Measurements from ENCODE around the gene LSM14A.
"Not testable (repeated sequence)": the region's sequence is repeated elsewhere in the genome, so short reads cannot be mapped to it uniquely, and the experiment has no call there.

Gene LSM14A

DNA sequence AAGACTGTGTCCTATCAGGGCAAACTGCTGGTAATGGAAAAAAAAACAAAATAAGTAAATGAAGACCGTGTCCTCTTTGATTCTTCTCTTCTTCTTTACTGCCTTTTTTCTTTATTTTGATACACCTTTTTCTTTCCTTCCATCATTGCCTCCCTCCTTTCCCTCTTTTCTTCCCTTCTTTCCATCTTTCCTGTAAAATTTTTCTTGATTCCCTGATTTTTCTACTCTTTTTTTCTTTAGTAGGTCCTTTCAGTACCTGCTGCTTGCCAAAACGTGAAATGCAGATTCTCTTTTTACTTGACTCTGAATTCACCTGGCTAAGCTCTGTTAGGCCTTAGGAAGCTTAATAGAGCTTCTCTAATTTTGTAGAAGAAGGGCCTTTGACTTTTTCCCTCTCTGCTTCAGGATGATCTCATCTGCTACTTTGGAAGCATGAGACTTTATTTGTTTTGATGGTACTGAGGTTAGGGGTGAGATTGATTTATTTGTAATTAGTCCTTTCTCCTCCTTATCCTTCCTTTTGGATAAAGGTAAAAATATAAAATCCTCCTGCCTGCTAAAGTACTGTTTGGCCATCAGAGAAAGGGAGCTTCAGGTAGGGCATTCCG lies 19.2 kb downstream of the LSM14A start:
- H3K4me3 ChIP-seq (ENCODE audit: low read depth, low read length): 0 out of 2 replicates have a peak overlapping the region, but pooled peaks have one; percentile 8
- TF ChIP-seq, protein P1, sequence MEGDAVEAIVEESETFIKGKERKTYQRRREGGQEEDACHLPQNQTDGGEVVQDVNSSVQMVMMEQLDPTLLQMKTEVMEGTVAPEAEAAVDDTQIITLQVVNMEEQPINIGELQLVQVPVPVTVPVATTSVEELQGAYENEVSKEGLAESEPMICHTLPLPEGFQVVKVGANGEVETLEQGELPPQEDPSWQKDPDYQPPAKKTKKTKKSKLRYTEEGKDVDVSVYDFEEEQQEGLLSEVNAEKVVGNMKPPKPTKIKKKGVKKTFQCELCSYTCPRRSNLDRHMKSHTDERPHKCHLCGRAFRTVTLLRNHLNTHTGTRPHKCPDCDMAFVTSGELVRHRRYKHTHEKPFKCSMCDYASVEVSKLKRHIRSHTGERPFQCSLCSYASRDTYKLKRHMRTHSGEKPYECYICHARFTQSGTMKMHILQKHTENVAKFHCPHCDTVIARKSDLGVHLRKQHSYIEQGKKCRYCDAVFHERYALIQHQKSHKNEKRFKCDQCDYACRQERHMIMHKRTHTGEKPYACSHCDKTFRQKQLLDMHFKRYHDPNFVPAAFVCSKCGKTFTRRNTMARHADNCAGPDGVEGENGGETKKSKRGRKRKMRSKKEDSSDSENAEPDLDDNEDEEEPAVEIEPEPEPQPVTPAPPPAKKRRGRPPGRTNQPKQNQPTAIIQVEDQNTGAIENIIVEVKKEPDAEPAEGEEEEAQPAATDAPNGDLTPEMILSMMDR (IDR thresholded peaks at IDR 0.05; ENCODE audit: insufficient read depth, low read depth, low read length, missing control alignments): no peak
- DNase-seq (ENCODE audit: low read depth): no peak

DNA sequence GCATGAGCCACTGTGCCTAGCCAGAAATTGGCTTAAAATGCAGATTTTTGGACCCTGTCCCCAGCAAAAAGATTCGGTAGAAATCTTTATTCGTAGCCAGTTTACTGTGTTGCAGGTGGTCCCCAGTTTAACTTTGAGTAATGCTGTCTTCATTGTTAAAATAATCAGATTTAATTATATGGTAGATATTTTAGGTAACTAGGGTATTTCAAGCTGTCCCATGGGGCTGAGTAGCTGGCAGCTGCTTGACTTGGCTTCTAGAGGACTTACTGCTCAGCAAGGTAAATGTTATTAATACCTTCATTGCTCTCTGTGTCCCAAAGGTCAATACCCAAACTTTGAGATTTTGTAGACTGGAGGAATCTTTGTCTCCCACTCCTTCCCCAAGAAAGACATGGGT lies 21.1 kb downstream of the LSM14A start:
- no peak overlapping the region for H3K4me3 ChIP-seq (ENCODE audit: low read depth, low read length)
- no peak for DNase-seq (ENCODE audit: low read depth)
- TF ChIP-seq, protein P1 (IDR thresholded peaks at IDR 0.05; ENCODE audit: insufficient read depth, low read depth, low read length, missing control alignments): no peak

DNA sequence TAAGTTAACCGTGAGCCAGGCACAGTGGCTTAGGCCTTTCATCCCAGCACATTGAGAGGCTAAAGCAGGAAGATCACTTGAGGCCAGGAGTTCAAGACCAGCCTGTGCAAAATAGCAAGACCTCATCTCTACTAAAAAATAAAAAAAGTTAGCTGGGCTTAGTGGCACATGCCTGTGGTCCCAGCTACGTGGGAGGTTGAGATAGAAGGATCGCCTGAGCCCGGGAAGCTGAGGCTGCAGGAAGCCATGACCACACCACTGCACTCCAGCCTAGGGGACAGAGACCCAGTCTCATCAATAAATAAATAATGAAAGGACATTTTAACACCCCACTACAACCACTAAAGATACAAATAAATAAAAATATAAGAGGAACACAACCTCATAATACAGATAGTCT lies 21.6 kb downstream of the LSM14A start:
- H3K4me3 ChIP-seq (ENCODE audit: low read depth, low read length): no peak overlapping the region

DNA sequence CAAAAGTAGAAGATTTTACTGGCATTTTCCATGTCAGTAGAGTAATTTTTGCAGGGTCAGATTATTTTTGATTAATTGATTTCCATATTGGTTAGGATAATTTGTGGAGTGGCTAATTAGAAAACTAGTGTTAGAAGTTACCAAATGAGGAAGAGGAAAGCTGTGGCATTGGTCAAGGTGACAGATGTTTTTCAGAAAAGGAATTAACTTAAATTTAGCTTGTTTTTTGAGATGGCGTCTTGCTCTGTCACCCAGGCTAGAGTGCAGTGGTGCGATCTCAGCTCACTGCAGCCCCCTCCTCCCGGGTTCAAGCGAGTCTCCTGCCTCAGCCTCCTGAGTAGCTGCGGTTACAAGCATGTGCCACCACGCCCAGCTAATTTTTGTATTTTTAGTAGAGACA lies 28.8 kb downstream of the LSM14A start:
- TF ChIP-seq, protein P1 (IDR thresholded peaks at IDR 0.05; ENCODE audit: insufficient read depth, low read depth, low read length, missing control alignments): no peak
- H3K4me3 ChIP-seq (ENCODE audit: low read depth, low read length): no peak overlapping the region
- peak; percentile 11 for DNase-seq (ENCODE audit: low read depth)

More for the DNA sequence above, 21.6 kb downstream of the LSM14A start:
- no peak for DNase-seq (ENCODE audit: low read depth)
- TF ChIP-seq, protein P1 (IDR thresholded peaks at IDR 0.05; ENCODE audit: insufficient read depth, low read depth, low read length, missing control alignments): no peak

DNA sequence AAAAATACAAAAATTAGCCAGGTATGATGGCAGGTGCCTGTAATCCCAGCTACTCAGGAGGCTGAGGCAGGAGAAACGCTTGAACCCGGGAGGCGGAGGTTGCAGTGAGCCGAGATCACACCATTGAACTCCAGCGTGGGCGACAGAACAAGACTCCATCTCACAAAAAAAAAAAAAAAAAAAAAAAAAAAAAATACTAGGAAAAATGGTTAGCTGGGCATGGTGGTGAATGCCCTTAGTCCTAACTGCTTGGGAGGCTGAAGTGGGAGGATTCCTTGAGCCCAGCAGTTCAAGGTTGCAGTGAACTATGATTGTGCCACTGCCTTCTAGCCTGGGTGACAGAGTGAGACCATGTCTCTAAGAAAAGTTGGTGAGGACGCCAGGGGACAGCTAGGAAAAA lies 33.0 kb downstream of the LSM14A start:
- not testable (repeated sequence) for H3K4me3 ChIP-seq (ENCODE audit: low read depth, low read length); DNase-seq (ENCODE audit: low read depth)

DNA sequence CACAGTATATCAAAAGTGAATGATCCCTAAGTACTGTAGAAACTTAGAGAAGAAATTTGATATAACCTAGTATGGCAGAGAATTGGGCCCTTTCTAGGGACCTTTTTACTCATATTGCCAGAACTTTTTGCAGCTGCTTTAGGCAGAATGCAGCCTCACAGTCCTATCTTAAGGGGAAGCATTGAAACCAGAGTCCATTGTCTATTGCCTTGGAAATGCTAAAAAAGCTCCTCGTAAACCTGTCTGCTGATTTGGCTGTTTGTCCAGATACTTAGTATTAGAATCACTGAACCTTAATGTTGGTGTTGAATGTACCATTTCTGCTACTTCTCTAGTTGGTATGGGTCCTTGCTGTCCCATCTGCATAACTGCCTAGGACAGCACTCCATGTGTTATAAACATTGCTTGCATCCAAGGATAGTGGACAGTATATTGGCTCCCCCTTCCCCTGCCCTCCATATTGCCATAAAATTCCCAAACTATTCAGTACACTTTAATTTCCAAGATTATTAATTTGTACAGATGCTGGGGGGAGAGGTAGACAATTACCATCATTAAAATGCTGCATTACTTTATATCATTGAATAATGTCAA lies 36.1 kb downstream of the LSM14A start:
- no peak for DNase-seq (ENCODE audit: low read depth)
- TF ChIP-seq, protein P1 (IDR thresholded peaks at IDR 0.05; ENCODE audit: insufficient read depth, low read depth, low read length, missing control alignments): no peak
- no peak overlapping the region for H3K4me3 ChIP-seq (ENCODE audit: low read depth, low read length)

DNA sequence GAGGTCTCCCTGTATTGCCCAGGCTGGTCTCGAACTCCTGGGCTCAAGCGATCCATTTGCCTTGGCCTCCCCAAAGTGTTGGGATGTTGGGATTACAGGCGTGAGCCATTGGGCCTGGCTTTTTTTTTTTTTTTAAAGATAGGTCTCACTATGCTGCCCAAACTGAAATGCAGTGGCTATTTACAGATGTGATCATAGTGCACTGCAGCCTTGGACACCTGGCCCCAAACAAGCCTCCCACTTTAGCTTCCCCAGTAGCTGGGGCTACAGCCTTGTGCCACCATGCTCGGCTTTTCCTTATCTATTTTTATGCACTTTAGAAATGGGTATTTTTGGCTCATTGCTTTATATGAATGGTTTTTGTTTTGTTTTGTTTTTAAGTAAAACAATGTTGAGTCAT lies 37.4 kb downstream of the LSM14A start:
- no peak for DNase-seq (ENCODE audit: low read depth)
- H3K4me3 ChIP-seq (ENCODE audit: low read depth, low read length): no peak overlapping the region
- TF ChIP-seq, protein P1 (IDR thresholded peaks at IDR 0.05; ENCODE audit: insufficient read depth, low read depth, low read length, missing control alignments): no peak
